Cortex of kidney (tissue), 1 donor: ENCODE measurements around the gene RASSF6.
"Not testable (repeated sequence)": the region's sequence is repeated elsewhere in the genome, so short reads cannot be mapped to it uniquely, and the experiment has no call there.

Experiments used
- DNase-seq: peaks from one replicate; lab custom pipeline; 2025; lab: John Stamatoyannopoulos, UW

RASSF6 gene

GRCh38 chr4:73612032-73612431 lies 8.2 kb downstream of the RASSF6 start:
- DNase-seq: no peak

GRCh38 chr4:73609706-73610105 lies 10.5 kb downstream of the RASSF6 start:
- no peak for DNase-seq

GRCh38 chr4:73608689-73609594 lies 11.3 kb downstream of the RASSF6 start:
- DNase-seq: no peak

- DNase-seq: no peak
Observed at GRCh38 chr4:73607375-73608033, 12.7 kb downstream of the RASSF6 start.

GRCh38 chr4:73606465-73606974 lies 13.7 kb downstream of the RASSF6 start:
- no peak for DNase-seq

GRCh38 chr4:73603854-73604584 lies 16.2 kb downstream of the RASSF6 start:
- DNase-seq: no peak

- no peak for DNase-seq
Observed at GRCh38 chr4:73603271-73603710, 16.9 kb downstream of the RASSF6 start.

GRCh38 chr4:73600954-73601353 lies 19.3 kb downstream of the RASSF6 start:
- no peak for DNase-seq

GRCh38 chr4:73599182-73599581 lies 21.1 kb downstream of the RASSF6 start:
- DNase-seq: no peak

- DNase-seq: no peak
Observed at GRCh38 chr4:73597594-73597993, 22.6 kb downstream of the RASSF6 start.

GRCh38 chr4:73597183-73597582 lies 23.1 kb downstream of the RASSF6 start:
- DNase-seq: not testable (repeated sequence)

- DNase-seq: no peak
Observed at GRCh38 chr4:73596001-73596400, 24.2 kb downstream of the RASSF6 start.

GRCh38 chr4:73593631-73594241 lies 26.5 kb downstream of the RASSF6 start:
- no peak for DNase-seq

GRCh38 chr4:73589887-73590801 lies 30.1 kb downstream of the RASSF6 start:
- no peak for DNase-seq

- DNase-seq: no peak
Observed at GRCh38 chr4:73589261-73589847, 30.9 kb downstream of the RASSF6 start.

GRCh38 chr4:73588613-73589012 lies 31.6 kb downstream of the RASSF6 start:
- DNase-seq: no peak

GRCh38 chr4:73586666-73587065 lies 33.6 kb downstream of the RASSF6 start:
- DNase-seq: no peak

GRCh38 chr4:73586040-73586439 lies 34.2 kb downstream of the RASSF6 start:
- no peak for DNase-seq

- no peak for DNase-seq
Observed at GRCh38 chr4:73585345-73585744, 34.9 kb downstream of the RASSF6 start.

GRCh38 chr4:73583666-73584065 lies 36.6 kb downstream of the RASSF6 start:
- DNase-seq: no peak
